ENCODE measurements around the gene TRIM23. TPM values are rescaled to one million over a fixed set of nuclear protein-coding genes. Genes with fewer than 3 reads are reported as not detected.

The TRIM23 gene
- total RNA-seq, 1 donor from 2014 or later: 15.8 TPM

- no peak overlapping the region for H3K4me3 ChIP-seq
- H3K9me3 ChIP-seq: no peaks in the 10 kb centered on the region
- H3K27me3 ChIP-seq (ENCODE audit: low read depth): no peaks in the 10 kb centered on the region
- H3K27ac ChIP-seq: no peak overlapping the region
- H3K36me3 ChIP-seq: peaks cover 39% of the 10 kb centered on the region
- TF ChIP-seq, protein P1, sequence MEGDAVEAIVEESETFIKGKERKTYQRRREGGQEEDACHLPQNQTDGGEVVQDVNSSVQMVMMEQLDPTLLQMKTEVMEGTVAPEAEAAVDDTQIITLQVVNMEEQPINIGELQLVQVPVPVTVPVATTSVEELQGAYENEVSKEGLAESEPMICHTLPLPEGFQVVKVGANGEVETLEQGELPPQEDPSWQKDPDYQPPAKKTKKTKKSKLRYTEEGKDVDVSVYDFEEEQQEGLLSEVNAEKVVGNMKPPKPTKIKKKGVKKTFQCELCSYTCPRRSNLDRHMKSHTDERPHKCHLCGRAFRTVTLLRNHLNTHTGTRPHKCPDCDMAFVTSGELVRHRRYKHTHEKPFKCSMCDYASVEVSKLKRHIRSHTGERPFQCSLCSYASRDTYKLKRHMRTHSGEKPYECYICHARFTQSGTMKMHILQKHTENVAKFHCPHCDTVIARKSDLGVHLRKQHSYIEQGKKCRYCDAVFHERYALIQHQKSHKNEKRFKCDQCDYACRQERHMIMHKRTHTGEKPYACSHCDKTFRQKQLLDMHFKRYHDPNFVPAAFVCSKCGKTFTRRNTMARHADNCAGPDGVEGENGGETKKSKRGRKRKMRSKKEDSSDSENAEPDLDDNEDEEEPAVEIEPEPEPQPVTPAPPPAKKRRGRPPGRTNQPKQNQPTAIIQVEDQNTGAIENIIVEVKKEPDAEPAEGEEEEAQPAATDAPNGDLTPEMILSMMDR (IDR thresholded peaks at IDR 0.05): no peak
- ATAC-seq (no peak), DNase-seq (no peak)
- intact Hi-C loops (cut with DNase I): no loop called here
- H3K4me1 ChIP-seq: no peaks in the 10 kb centered on the region
Measured at GRCh38 chr5:65651144-65651543, 27.0 kb upstream of the TRIM23 start.

DNA sequence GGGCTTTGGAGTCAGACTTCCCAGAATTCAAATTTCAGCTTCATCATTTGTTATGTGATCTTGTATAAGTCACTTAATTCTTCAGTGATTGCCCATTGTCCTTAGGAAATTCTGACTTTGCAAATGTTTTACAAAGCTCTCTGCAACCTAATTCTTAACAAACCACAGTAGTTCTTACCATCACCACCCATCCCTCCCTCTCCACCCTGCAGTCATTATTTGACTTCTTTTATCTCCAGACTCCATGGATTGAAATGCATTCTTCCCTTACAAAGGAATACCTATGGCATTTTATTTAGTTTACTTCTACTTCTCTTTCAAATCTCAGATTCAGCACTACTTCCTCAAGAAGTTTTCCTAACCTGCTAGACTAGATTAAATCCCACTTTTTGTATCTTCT lies 23.8 kb upstream of the TRIM23 start:
- ATAC-seq: no peak
- Histone ChIP-seq H3K27me3 (ENCODE audit: low read depth) (no peaks in the 10 kb centered on the region), H3K36me3 (peaks cover 37% of the 10 kb centered on the region), H3K27ac (no peak overlapping the region), H3K9me3 (no peaks in the 10 kb centered on the region), H3K4me1 (no peaks in the 10 kb centered on the region), H3K4me3 (no peak overlapping the region)
- TF ChIP-seq, protein P1 (IDR thresholded peaks at IDR 0.05): no peak
- intact Hi-C loops (cut with DNase I): no loop called here
- DNase-seq: no peak

DNA sequence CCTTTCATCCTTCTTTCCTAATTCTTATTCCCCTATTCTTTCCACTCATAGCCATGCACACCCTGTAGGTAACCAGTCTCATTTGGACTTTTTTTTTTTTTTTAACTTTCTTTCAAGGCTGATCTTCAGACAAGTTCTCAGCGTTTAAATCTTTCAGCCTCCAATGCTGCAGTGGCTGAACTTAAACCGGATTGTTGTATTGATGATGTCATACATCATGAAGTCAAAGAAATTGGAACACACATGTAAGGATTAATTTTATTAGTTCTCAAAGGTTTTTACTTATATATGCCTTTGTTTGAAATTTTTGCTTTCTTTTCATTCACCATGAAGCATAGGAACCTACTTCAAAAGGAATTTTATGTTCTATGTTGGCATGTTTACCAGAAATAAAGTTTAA lies 22.8 kb upstream of the TRIM23 start:
- no peaks in the 10 kb centered on the region for H3K9me3 ChIP-seq
- no peak for ATAC-seq
- no peak overlapping the region for H3K27ac ChIP-seq
- no peaks in the 10 kb centered on the region for H3K27me3 ChIP-seq (ENCODE audit: low read depth)
- H3K4me1 ChIP-seq: no peaks in the 10 kb centered on the region
- intact Hi-C loops (cut with DNase I): no loop called here
- H3K4me3 ChIP-seq: no peak overlapping the region
- TF ChIP-seq, protein P1 (IDR thresholded peaks at IDR 0.05): no peak
- DNase-seq: no peak
- peaks cover 34% of the 10 kb centered on the region for H3K36me3 ChIP-seq

DNA sequence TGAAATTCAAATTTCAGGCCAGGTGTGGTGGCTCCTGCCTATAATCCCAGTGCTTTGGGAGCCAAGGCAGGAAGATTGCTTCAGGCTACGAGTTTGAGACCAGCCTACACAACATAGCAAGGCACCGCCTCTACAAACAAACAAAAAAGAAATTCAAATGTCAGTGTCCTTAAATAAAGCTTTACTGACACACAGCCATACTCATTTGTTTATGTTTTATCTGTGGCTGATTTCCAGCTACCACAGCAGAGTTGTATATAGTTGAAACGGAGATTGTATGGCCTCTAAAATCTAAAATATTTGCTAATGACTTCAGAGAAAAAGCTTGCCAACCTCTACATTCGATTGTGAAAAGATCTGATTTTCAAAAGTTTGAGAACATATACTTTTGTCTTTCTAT lies 16.1 kb upstream of the TRIM23 start:
- Histone ChIP-seq H3K4me1 (no peaks in the 10 kb centered on the region), H3K36me3 (peaks cover 64% of the 10 kb centered on the region), H3K9me3 (no peaks in the 10 kb centered on the region), H3K27ac (no peak overlapping the region), H3K4me3 (no peak overlapping the region), H3K27me3 (ENCODE audit: low read depth) (no peaks in the 10 kb centered on the region)
- DNase-seq: no peak
- TF ChIP-seq, protein P1 (IDR thresholded peaks at IDR 0.05): no peak
- intact Hi-C loops (cut with DNase I): no loop called here
- ATAC-seq: no peak

DNA sequence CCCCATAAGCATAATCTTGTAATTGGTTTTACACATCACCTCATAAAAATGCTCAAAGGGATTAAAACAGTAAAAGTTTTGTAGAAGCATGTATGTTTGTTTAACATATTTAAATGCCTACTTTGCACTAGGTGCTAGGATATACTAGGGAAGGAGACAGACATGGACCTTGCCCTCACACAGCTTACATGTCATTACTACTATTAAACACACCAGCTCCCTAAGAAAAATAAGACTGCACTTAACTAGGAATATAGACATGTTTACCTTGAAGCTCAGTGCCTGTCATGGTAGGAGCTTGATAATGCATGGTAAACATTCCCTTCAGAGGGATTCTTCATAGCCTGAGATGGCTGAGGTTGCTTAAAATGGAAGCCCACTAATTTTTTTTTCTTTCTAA lies 6.8 kb upstream of the TRIM23 start:
- no peaks in the 10 kb centered on the region for H3K9me3 ChIP-seq
- H3K36me3 ChIP-seq: peaks cover 28% of the 10 kb centered on the region
- H3K27me3 ChIP-seq (ENCODE audit: low read depth): no peaks in the 10 kb centered on the region
- H3K4me3 ChIP-seq: no peak overlapping the region
- no peak for DNase-seq
- ATAC-seq: no peak
- intact Hi-C loops (cut with DNase I): no loop called here
- H3K27ac ChIP-seq: no peak overlapping the region
- H3K4me1 ChIP-seq: peaks cover 6% of the 10 kb centered on the region
- TF ChIP-seq, protein P1 (IDR thresholded peaks at IDR 0.05): no peak

- no peaks in the 10 kb centered on the region for H3K9me3 ChIP-seq
- peak overlapping the region; percentile 94 for H3K4me3 ChIP-seq
- no peak for ATAC-seq
- peak overlapping the region; percentile 82 for H3K27ac ChIP-seq
- H3K27me3 ChIP-seq (ENCODE audit: low read depth): no peaks in the 10 kb centered on the region
- intact Hi-C loops (cut with DNase I): no loop called here
- H3K4me1 ChIP-seq: peaks cover 38% of the 10 kb centered on the region
- H3K36me3 ChIP-seq: peaks cover 19% of the 10 kb centered on the region
- TF ChIP-seq, protein P1 (IDR thresholded peaks at IDR 0.05): no peak
- no peak for DNase-seq
Measured at GRCh38 chr5:65625743-65626142, 1.6 kb upstream of the TRIM23 start.

Measured in lower lobe of right lung (tissue), 2 donors.